Kidney glomerular epithelial cell (primary cell): ENCODE measurements around the gene GJB3.
"Not testable (repeated sequence)": the region's sequence is repeated elsewhere in the genome, so short reads cannot be mapped to it uniquely, and the experiment has no call there.

Source experiments
- DNase-seq: peaks from one replicate; lab custom pipeline; 2025; lab: John Stamatoyannopoulos, UW

Gene GJB3

GRCh38 chr1:34786521-34787325 lies 5.7 kb downstream of the GJB3 start:
- peak; percentile 80 for DNase-seq

- no peak for DNase-seq
These were observed 6.7 kb downstream of the GJB3 start for GRCh38 chr1:34787461-34788420.

- DNase-seq = no peak
These were observed 10.0 kb downstream of the GJB3 start for GRCh38 chr1:34790985-34791384.

- DNase-seq = no peak
These were observed 11.4 kb downstream of the GJB3 start for GRCh38 chr1:34792424-34792823.

- no peak for DNase-seq
These were observed 12.1 kb downstream of the GJB3 start, which contains the start of gene GJA4 for GRCh38 chr1:34792868-34793727. Gene GJA4, plus strand, starts transcription at chr1:34792999. Its CDS starts 1,215 bp downstream, at chr1:34794214.

GRCh38 chr1:34794001-34794789 lies 13.2 kb downstream of the GJB3 start:
- no peak for DNase-seq

DNA sequence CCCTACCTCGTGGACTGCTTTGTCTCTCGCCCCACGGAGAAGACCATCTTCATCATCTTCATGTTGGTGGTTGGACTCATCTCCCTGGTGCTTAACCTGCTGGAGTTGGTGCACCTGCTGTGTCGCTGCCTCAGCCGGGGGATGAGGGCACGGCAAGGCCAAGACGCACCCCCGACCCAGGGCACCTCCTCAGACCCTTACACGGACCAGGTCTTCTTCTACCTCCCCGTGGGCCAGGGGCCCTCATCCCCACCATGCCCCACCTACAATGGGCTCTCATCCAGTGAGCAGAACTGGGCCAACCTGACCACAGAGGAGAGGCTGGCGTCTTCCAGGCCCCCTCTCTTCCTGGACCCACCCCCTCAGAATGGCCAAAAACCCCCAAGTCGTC lies 13.8 kb downstream of the GJB3 start:
- no peak for DNase-seq

- DNase-seq = no peak
These were observed 14.9 kb downstream of the GJB3 start for GRCh38 chr1:34795916-34796315.

DNA sequence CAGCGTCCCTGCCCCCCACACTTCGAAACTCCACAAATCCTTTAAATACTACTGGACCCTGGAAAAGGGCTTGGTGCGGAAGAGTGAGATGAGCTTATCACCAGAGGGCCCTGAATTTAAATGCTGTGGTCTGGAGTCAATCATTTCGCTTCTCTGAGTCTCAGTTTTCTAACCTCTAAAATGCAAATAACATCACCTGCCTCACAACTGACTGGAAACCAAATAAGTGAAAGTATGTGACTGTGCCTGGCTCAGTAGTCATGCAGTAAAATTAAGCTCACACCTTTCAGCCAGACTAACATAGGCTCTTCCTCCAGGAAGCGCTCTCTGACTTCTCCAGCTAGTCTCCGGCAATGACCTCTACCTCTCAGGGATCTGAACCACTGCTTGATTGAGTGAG lies 16.0 kb downstream of the GJB3 start:
- no peak for DNase-seq

DNA sequence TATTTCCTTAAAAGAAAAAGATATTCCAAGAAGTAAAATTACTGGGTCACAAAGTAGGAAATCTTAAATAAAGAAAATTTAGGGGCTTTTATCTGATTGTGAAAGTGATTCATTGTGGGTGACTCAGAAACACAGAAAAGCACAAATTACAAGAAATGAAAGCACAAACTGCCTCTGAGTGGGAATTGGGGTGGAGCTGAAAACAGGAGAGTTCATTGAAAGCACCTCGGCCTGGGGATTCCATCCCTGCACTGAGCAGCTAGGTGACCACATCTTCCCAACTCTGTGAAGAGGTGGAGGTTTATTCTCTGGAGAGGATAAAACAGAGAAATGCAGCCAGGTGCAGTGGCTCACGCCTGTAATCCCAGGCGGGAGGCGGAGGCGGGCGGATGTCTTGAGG lies 19.2 kb downstream of the GJB3 start:
- no peak for DNase-seq

DNA sequence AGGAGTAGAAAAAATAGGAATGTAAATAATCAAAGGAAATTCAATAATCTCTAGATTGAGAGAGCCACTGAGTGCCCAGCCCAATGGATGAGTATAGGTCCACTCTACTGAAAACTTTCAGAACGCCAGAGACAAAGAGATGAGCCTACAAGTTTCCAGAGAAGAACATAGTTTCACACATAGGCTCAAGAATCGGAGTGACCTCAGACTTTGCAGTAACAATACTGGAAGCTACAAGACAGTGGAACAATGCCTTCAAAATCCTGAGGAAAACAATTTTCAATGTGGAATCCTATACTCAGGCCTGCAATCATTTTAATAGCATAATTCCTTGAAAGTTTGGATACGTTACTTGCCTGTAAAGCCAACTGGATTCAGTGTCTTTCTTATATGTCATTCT lies 22.8 kb downstream of the GJB3 start:
- DNase-seq = no peak

- DNase-seq = no peak
These were observed 25.4 kb downstream of the GJB3 start for GRCh38 chr1:34806396-34806795.

DNA sequence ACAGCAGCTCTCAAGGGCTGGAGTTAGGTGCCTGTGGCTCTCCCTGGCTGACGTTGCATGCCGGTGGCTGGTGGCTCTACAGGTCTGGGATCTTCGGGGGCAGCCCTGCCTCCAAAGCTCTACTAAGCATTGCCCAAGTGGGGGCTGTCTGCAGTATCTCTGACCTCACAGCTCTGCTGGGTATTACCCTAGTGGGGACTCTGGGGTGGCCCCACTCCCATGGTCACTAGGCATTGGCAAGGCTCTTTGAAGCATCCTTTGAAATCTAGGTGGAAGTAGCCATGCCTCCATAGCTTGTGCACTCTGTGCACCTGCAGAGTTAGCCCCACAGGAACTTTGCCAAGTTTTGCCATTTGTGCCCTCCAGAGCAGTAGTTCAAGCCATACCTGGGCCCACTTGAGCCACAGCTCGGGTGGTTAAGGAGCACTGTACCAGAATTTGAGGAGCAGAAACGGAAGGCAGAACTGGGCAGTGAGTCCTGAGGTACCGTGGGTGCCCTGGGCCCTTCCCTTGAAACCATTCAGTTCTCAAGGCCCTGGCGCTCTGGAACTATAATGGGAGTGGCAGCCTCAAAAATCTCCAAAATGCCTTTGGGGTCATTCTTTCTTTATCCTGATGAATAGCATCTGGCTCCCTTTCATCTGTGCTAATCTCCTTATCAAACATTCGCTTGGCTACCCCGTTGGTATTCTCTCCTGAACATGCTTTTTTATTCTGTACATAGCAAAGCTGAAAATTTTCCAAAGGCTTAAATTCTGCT lies 27.2 kb downstream of the GJB3 start:
- no peak for DNase-seq

GRCh38 chr1:34810781-34811180 lies 29.8 kb downstream of the GJB3 start:
- DNase-seq = not testable (repeated sequence)

DNA sequence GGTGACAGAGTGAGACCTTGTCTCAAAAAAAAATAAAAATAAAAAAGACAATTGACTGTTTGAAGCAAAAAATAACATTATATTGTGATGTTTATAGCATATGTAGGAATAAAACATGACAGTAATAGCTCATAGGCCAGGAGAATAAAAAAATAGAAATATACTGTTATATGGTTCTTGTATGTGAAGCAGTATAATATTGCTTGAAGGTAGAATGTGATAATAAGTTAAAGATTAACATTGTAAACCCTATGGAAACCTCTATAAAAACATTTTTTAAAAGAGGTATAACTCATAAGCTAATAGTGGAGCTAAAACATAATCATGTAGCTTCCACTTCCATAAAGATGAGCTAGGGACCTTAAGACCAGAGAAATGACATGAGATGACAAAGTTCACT lies 35.3 kb downstream of the GJB3 start:
- DNase-seq = no peak

- DNase-seq = no peak
These were observed 35.8 kb downstream of the GJB3 start for GRCh38 chr1:34816778-34817177.

DNA sequence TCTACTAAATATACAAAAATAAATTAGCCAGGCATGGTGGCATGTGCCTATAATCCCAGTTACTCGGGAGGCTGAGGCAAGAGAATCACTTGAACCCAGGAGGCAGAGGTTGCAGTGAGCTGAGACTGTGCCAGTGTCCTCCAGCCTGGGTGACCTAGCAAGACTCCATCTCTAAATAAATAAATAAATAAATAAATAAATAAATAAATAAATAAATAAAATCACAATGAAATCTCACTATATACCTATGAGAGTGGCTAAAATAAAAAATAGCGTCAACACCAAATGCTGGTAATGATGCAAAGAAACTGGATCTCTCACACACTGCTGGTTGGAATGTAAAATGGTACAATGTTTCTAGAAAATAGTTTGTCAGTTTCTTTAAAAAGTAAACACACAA lies 37.8 kb downstream of the GJB3 start:
- DNase-seq = not testable (repeated sequence)

- no peak for DNase-seq
These were observed 41.2 kb downstream of the GJB3 start for GRCh38 chr1:34822202-34822601.

GRCh38 chr1:34824817-34825454 lies 43.9 kb downstream of the GJB3 start:
- DNase-seq = no peak
